T-helper 2 cell (primary cell): ENCODE results near the gene DNAI4.
"Not testable (repeated sequence)": the region's sequence is repeated elsewhere in the genome, so short reads cannot be mapped to it uniquely, and the experiment has no call there.

ENCODE experiments used
- DNase-seq, 5 experiments: peaks; one replicate each; pipeline versions ENCODE4 v3.0.0 to v3.0.0-alpha.2; 2012 to 2022

The DNAI4 gene

DNA sequence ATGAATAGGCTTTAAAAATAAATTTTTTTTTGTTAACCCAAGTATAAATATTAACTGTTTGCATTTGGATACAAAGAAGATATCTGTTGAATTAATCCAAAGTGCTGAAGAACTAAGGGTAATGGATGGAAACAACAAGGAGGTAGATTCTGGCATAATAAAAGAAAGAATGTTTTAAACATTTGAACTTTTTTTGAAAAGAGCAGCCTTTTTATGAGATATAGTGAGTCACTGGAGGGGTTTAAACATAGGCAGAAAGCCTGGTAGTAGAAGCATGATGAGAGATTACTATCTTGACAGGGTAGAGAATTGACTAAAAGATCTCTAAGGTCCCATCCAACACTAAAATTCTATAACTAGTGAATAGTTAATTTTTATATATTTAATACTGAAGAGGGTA is 2.9 kb upstream of the DNAI4 start:
- peak in 1 of 5 experiments; percentile 23 for DNase-seq

DNA sequence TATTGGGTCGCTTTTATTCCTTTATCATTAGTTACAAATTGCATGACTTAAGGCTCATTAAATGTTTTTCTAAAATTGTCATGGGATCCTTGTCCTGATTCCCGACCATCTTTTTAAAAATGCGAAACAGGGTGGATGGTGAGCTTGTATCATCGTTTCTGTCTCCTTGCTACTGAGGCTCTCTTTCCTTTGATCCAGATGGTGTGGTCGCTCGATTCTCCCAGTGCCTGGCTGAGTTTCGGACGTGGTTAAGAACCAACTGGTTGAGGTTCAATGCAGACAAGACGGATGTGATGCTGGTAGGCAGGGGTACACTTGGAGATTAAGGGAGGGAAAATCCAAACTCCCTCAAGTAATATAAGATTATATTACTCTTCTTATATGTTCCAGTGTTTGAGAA is 1.3 kb upstream of the DNAI4 start:
- DNase-seq = no peak

DNA sequence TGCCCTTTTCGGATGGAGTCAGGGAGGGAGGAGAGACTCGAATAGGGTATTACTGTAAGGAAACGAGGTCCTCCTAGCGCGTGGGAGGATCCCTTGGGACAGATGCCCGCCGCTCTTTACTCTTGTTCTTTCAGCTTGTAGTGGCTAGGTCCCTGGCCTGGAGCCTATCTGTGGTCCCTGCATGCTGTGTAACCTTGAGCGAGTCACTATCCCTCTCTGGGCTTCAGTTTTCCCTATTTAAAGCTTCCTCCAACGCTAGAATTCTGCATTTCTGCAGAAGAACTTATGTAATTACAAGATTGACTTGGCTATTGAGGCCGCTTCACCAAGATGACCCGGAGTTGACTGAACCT is 878 bp upstream of the DNAI4 start:
- no peak for DNase-seq

DNA sequence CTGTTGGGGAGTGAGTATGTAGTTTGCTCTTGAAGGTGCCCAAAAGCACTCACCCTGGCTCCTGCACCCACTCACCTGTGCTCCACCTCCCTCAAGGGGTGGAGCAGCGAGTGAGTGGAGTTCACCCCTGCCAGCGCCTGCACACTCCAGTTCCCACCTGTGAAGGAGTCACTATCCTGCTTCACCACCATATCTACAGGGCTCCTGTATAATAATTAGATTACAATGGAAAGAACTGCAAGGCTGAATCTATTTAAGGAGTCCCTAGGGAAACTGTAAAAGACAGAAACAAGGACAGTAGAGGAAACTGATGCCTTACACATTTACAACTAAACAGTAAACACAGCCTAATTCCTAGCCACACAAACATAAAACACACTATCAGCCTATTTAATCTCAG is 4.1 kb downstream of the DNAI4 start:
- no peak for DNase-seq

DNA sequence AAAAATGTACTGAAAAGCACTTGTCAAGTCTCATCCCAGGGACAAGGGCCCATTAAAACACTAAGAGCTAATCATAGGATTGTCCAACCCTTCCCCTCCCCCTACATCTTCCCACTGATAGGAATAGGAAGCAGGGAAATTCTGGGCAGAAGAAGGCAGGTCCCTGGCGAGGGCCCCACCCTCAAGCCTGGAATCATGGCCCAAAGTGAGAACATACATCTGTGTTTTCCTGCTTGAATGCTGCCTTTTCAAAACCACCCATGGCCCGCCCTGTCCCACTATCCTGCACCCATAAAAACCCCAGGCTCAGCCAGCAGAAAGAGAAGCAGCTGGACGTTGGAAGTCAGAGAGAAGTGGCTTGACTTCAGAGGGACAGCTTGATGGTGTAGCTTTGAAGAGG is 4.8 kb downstream of the DNAI4 start:
- DNase-seq = no peak

DNA sequence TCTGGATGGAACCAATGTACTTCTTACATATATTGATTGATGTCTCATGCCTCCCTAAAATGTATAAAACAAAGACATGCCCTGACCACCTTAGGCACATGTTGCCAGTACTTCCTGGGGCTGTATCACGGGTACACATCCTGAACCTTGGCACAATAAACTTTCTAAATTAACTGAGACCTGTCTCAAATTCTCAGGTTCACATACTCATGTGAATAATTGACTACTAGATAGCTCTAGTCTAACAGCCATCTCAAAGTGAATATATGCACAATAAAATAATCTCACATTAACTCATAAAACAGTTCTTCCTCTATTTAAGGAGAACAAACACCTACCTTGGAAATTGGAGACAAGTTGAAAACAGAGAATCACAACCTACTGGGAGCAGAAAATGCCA is 5.6 kb downstream of the DNAI4 start:
- DNase-seq = no peak

DNA sequence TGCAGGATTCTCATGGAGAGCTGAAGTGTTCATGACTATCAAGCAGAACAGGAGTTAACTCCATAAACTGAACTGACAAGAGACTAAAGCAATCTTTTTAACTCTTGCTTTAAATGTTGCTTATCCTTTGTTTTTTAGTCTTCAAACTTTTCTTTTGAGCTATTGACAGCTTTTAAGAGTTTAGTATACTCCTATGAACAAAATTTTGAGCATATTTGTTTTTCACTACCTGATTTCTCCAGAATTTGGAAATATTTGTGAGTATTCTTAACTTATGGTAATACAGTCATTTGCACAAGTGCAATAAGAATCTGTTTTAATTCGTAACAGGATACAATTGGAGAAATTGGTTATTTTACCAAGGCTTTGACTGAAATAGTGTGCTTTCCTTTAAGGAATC is 7.2 kb downstream of the DNAI4 start:
- no peak for DNase-seq

DNA sequence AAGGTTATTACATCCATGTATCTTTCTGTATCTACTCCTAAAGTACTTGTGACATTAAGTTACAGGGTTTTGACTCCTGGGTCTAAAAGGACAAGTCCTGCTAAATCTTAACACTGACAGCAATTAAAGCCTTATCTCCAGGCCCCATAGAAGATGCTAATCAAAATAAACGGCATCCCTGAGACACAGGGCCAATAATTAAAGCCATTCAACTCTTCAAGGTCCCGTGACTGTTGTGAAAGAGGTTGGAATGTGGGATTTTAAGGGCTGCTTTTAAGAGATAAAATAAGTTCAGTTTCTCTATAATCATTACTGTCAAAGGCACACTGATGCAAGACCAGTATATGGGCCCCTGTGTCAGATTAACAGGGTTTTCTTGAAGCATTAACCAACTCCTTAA is 8.3 kb downstream of the DNAI4 start:
- DNase-seq = no peak

DNA sequence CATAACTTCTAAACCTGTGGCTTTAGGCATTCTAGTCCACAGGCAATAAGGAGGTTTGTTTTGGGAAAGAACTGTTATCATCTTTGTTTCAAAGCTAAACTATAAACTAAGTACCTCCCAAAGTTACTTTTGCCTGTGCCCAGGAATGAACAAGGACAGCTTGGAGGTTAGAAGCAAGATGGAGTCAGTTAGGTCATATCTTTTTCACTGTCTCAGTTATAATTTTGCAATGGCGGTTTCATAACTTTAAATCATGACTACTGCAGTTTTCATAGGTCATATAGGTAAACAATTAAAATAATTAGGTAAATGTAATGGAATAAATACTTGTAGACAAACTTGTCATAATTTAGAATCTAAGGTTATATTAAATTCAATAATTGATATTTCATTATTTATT is 9.5 kb downstream of the DNAI4 start:
- not testable (repeated sequence) for DNase-seq

DNA sequence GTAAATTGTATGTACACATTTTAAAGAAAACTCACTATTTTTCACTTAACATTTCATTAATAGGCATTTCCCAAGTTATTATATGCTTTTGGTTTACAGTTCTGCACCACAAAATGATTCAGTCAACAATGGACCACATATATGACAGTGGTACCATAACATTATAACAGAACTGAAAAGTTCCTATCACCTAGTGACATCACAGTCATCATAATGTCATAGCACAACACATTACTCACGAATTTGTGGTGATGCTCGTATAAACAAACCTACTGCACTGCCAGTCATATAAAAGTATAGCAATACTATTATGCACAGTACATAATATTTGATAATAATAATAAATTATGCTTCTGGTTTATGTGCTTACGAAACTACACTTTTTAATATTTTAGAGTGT is 30.9 kb downstream of the DNAI4 start:
- no peak for DNase-seq

DNA sequence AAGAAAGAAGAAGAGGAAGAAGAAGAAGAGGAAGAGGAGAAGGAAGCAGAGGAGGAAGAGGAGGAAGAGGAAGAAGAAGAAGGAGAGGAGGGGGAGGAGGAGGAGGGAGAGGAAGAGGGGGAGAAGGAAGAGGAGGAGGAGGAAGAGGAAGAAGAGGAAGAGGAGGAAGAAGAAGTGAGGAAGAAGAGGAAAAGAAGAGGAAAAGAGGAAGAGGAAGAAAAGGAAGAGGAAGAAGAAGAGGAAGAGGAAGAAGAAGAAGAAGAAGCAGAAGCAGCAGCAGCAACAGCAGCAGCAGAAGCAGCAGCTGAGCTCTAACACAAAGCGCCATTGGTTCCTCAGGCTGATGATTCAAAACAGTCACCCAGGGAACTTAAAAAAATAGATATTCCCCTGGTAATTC is 34.0 kb downstream of the DNAI4 start:
- DNase-seq = no peak

DNA sequence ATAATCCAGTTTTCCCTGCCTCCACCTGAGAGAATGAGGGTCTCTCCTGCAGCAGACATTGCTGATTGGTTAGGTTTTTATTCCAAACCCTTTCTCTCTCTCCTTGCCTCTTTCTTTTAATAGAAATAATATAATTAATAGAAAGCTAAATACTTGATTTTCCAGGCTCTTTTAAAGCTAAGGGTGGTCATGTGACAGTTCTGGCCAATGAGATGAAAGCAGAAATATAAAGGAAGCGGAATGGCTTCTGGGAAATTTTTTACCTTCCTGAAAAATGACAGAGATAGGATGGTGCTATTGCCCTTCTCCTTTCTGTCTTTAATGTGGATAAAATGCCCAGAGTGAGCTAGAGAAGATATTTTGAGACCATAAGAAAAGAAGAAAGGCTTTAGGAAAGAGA is 35.6 kb downstream of the DNAI4 start:
- no peak for DNase-seq

DNA sequence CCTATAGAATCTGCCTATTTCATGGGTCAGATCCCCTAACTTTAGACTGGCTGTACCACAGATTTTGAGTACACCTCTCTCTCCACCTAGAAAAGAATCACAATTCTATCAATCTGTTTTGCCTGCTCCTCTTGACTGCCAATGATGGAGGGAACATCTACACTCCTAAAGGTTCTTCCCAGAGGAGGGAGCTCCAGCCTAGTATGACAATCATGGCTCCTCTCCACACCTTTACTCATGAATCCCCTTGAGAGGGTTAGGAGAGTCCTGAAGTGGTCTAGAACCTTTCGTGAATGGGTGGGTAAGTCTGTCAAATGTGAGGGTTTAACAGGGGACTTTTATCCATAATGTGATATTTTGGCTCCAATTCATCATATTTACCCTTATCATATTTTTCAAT is 48.0 kb downstream of the DNAI4 start:
- no peak for DNase-seq

DNA sequence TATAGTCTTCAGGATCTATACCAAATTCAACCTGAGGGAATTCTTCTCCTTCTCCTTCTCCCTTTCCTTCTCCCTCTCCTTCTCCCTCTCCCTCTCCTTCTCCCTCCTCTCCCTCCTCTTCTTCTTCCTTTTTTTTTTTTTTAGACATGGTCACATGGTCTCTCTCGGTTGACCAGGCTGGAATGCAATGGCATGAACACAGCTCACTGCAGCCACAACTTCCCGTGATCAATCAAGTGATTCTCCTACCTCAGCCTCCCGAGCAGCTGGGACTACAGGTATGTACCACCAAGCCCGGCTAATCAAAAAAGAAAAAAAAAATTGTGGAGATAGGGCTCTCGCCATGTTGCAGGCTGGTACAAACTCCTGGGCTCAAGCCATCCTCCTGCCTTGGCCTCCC is 51.5 kb downstream of the DNAI4 start:
- DNase-seq = no peak

DNA sequence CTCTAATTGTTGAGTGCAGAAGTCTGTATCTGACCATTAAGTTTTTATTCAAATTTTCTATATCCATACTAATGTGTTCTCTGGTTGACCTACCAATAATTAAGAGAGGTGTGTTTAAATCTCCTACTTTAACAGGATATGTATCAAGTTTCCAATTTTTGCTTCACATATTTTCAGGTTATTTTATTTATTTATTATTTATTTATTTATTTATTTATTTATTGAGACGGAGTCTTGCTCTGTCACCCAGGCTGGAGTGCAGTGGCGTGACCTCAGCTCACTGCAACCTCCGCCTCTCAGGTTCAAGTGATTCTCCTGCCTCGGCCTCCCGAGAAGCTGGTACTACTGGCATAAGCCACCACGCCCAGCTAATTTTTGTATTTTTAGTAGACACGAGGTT is 52.6 kb downstream of the DNAI4 start:
- DNase-seq = not testable (repeated sequence)

DNA sequence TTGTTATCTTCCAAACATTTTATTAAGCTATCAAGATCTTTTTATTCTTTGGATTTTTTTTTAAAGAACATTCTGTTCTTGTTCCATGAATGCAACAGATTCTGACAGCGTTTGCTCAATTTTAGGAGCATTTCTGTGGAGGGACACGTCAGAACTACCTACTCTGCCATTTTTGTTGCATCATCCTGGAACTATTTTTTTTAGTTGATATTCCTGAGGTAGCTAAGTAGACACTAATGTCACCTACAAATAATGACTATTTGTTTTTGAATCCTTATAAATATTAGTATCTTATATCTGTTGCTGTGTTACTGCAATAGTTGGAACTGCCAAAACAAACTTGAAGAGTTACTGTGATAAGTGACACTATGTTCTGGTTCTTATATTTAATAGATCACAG is 57.2 kb downstream of the DNAI4 start:
- DNase-seq = no peak

DNA sequence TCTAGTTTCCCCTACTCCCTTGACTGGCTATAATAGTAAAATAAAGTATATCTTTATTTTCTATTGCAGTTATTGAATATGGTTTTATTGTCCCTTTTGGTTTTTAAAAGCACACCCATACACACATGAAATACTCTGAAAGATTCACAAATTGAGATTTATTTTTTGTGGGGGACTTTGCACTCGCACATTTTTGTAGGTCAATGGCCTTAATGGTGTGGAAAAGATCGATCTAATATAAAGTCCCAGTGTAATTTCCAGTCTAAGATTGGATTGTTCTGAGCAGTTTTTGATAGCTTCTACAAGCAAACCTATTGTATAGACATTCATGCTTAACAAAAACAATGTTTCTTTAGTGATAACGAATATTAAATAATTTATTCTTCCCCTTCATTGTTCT is 64.1 kb downstream of the DNAI4 start:
- no peak for DNase-seq

DNA sequence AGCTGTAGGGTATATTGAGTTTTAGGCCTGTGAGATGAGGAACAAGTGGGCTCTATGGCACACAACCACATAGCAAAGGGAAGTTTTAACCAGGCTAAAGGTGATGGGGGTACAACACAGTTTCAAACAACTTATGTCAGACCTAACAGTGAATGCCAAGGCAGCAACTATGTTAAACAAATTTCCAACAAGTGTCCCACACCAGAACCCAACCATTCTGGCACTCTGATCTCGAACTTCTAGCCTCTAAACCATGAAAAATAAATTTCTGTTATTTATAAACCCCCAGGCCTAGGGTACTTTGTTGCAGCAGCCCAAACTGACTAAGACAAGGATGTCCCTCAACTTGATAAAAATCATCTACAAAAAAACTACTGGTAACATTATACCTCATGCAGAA is 71.3 kb downstream of the DNAI4 start:
- DNase-seq = no peak

DNA sequence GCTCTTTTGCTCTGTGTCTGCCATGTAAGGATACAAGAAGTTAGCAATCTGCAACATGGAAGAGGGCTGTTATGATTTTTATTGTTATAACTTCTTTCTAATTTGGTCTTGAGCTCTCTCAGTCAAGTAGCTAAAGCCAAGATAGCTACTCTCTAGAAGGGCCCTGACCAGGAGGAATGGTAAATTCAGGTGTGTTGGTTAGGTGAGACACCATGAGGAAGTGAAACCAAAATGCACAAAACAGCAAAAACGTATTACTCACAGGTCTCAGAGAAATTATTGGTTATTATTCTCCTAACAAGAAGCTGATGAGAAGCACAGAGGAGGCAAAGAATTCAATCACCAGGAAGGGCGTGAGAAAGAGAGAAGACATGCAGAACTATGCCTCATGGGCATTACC is 71.8 kb downstream of the DNAI4 start:
- DNase-seq = no peak

DNA sequence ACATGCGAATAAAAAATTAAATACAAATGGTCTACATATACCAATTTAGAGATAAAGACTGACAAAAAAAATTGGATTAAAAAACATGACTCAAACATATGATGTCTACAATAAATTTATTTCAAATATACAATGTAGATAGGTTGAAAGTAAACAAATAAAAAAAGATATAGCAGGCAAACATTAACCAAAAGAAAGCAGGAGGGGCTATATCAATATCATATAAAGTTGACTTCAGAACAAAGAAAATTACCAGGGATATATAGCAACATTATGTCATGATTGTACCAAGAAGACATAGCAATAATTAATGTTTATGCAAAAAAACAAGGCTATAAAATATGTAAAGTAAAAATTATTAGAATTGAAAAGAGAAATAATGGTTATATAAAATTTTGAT is 73.7 kb downstream of the DNAI4 start:
- no peak for DNase-seq

DNA sequence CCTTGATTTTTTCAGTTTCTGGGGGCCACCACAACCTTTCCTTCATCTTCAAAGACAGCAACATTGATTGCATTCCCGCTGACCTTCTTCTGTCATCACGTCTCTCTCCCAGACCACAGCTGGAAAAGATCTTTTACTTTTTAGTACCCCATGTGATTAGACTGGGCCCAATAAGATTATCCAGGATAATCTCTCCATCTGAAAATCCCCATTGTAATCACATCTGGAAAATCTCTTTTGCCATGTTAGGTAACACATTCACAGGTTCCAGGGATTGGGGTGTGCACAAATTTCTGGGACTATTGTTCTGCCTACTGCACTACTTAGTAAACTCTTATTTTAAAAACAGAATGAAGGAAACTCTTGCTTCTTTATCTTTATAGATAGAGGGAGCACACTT is 76.5 kb downstream of the DNAI4 start:
- DNase-seq = no peak

DNA sequence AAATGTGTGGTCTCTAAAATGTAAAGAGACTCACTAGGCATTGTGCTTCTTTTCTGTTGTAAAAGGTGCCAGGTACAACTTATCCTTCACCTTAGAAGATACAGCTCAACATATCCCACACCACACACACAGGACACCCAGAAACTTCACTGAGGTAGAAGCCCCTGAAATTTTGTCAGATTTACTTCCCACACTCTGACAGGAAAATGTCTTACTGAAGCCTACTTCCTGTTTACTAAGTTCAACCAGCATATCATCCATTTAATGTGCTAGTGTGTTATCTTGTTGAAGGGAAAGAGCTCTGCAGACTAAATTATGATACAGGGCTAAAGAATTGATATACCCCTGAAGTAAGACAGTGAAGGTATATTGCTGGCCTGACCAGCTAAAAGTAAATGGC is 83.7 kb downstream of the DNAI4 start:
- DNase-seq = peak in 1 of 5 experiments; percentile 12

DNA sequence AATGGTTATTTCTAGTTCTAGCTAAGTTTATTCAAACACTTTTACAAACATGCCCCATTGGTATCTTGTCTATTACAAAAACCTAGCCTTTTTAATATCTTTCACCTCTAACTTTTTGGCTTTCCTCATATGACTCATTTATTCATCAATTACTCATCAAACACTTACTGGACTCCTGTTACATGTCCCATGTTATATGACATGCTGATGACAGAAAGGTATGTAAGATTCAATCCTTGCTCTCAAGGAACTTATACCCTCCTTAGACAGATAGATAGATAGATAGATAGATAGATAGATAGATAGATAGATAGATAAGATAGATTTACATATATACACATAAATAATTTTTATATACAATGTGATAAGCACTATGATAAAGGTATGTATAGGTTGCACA is 89.7 kb downstream of the DNAI4 start:
- DNase-seq = no peak

DNA sequence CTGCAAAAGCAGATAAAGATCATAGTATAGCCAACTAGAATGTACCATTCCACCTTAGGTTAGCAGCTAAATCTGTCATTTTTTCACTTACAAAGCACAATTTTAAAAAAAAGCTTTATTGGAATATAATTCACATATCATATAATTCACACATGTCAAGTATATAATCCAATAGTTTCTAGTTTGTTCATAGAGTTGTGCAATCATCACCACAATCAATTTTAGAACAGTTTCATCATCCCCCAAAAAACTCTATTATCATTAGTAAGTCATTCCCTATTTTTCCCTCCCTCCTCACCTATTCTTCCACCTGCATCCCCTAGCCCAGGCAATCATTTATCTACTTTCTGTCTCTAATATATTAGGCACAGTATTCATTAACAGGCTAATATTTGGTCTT is 91.5 kb downstream of the DNAI4 start:
- DNase-seq = no peak

DNA sequence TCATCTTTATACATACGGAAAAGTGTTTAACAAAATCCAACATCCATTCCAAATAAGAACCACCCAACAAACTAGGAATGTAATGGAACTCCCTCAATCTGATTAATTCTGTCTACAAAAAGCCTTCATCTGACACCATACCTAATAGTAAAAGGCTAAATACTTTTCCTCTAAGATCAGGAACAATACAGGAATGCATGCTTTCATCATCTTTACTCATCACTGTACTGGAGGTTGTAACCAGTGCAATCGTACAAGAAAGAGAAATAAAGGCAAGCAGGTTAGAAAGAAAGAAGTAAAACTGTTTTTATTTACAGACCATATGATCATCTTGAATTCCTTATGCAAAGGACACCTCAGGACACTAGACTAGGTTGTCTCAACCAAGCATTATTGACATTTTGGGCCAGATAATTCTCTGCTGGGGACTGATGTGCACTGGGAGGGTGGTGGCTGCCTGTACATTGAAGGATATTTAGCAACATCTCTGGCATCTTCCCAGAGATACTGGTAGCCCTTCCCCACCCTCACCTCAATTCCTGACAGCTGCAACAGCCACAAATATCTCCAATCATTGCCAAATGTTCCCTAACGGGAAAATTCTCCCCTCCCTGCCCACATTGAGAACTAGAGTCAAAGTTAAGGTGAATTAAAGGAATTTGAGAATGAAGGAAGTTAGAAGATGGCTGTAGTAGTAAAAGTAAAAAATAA is 93.0 kb downstream of the DNAI4 start:
- DNase-seq = no peak

DNA sequence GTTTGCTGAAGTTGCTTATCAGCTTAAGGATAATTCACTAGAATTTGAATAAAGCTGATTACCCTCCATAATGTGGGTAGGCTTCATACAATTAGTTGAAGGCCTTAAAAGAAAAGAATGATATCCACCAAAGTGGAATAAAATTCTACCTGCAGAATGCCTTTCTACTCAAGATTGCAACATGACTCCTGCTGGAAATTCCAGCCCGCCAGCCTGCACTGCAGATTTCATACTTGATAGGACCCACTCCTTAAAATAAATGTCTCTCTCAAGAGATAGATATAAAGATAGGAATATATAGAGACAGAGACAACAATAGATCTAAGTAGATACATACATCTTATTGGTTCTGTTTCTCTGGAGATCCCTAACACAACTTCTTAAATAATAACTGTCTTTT is 99.9 kb downstream of the DNAI4 start:
- DNase-seq = no peak
